Measurements from ENCODE around the gene TBX1. TPM values are rescaled to one million over a fixed set of nuclear protein-coding genes. Genes with fewer than 3 reads are reported as not detected.
A peak's percentile ranks its signal among the peaks of the same experiment; 100 is the strongest.

TBX1 gene
- total and polyA plus RNA-seq, 5 donors: 0.19 to 1.4 (median 0.88) TPM

DNA sequence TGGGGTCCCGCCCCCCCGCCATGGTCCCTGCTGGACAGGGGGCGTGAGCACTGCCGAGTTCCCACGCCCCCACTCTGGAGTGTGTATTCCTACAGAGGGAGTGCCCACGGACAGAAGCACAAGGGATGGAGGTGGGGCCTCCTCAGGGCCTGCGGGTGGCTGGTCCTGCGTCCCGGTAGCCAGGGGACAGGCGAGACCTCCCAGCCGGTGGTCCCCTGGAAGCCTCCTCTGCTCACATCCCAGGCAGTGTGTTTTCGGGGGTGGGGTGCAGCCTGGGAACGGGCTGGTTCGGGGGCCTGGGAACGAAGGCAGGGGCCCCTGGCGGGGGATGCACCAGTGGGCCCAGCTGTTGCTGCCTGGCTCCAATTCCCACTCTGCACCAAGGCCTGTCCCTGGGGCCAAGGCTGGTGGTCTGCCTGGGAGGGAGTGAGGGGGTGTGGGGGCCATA is 21.1 kb upstream of the TBX1 start:
- intact Hi-C loops (cut with DNase I): no loop called here
- ATAC-seq (no peak), DNase-seq (no peak)
- Histone ChIP-seq H3K27ac (ENCODE audit: low read length) (no peak overlapping the region), H3K27me3 (ENCODE audit: control insufficient read depth, insufficient read depth) (no peaks in the 10 kb centered on the region), H3K9me3 (ENCODE audit: control insufficient read depth, low read length) (no peaks in the 10 kb centered on the region), H3K4me3 (ENCODE audit: low read length) (no peak overlapping the region), H3K4me1 (ENCODE audit: control insufficient read depth, insufficient read depth, low read length) (no peaks in the 10 kb centered on the region)
- 64% methylated on average over 16 of the region's 16 CpGs for WGBS

GRCh38 chr22:19739911-19740449 is 20.6 kb upstream of the TBX1 start:
- 95% methylated on average over 7 of the region's 7 CpGs for WGBS
- Histone ChIP-seq H3K27me3 (ENCODE audit: control insufficient read depth, insufficient read depth) (no peaks in the 10 kb centered on the region), H3K27ac (ENCODE audit: low read length) (no peak overlapping the region), H3K4me3 (ENCODE audit: low read length) (no peak overlapping the region), H3K9me3 (ENCODE audit: control insufficient read depth, low read length) (no peaks in the 10 kb centered on the region), H3K4me1 (ENCODE audit: control insufficient read depth, insufficient read depth, low read length) (no peaks in the 10 kb centered on the region)
- intact Hi-C loops (cut with DNase I): no loop called here
- no peak for ATAC-seq
- no peak for DNase-seq

DNA sequence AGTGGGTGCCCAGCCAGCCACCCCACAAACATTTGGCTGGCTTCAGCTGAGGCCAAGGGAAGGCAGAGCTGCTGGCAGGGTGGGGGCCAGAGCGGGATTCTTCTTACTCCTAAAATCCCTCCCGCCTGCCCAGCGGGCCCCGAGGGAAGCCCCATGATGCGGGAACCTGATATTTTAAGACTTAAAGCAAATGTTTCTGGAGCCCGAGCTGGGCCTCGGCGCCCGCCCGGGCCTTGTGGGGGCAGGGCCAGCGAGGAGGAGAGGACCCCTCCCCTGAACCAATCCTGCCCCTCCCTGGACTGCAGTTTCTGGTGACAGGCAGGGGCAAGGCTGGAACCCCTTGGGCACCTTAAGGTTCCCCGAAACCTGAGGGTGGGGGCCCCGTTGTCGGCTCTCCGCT is 20.0 kb upstream of the TBX1 start:
- Histone ChIP-seq H3K27me3 (ENCODE audit: control insufficient read depth, insufficient read depth) (no peaks in the 10 kb centered on the region), H3K27ac (ENCODE audit: low read length) (no peak overlapping the region), H3K9me3 (ENCODE audit: control insufficient read depth, low read length) (no peaks in the 10 kb centered on the region), H3K4me1 (ENCODE audit: control insufficient read depth, insufficient read depth, low read length) (no peaks in the 10 kb centered on the region), H3K4me3 (ENCODE audit: low read length) (no peak overlapping the region)
- intact Hi-C loops (cut with DNase I): no loop called here
- no peak for ATAC-seq
- 86% methylated on average over 15 of the region's 15 CpGs for WGBS
- DNase-seq: no peak

- WGBS: 95% methylated on average over 7 of the region's 7 CpGs
- H3K4me1 ChIP-seq (ENCODE audit: control insufficient read depth, insufficient read depth, low read length): no peaks in the 10 kb centered on the region
- DNase-seq: no peak
- no peak for ATAC-seq
- no peaks in the 10 kb centered on the region for H3K9me3 ChIP-seq (ENCODE audit: control insufficient read depth, low read length)
- intact Hi-C loops (cut with DNase I): no loop called here
- H3K4me3 ChIP-seq (ENCODE audit: low read length): no peak overlapping the region
- H3K27ac ChIP-seq (ENCODE audit: low read length): no peak overlapping the region
- no peaks in the 10 kb centered on the region for H3K27me3 ChIP-seq (ENCODE audit: control insufficient read depth, insufficient read depth)
These were observed 19.5 kb upstream of the TBX1 start for GRCh38 chr22:19741053-19741452.

- Histone ChIP-seq H3K4me1 (ENCODE audit: control insufficient read depth, insufficient read depth, low read length) (no peaks in the 10 kb centered on the region), H3K27ac (ENCODE audit: low read length) (no peak overlapping the region), H3K9me3 (ENCODE audit: control insufficient read depth, low read length) (no peaks in the 10 kb centered on the region), H3K27me3 (ENCODE audit: control insufficient read depth, insufficient read depth) (no peaks in the 10 kb centered on the region), H3K4me3 (ENCODE audit: low read length) (no peak overlapping the region)
- ATAC-seq (no peak), DNase-seq (no peak)
- intact Hi-C loops (cut with DNase I): no loop called here
- 90% methylated on average over 21 of the region's 21 CpGs for WGBS
These were observed 18.2 kb upstream of the TBX1 start for GRCh38 chr22:19742160-19743066.

DNA sequence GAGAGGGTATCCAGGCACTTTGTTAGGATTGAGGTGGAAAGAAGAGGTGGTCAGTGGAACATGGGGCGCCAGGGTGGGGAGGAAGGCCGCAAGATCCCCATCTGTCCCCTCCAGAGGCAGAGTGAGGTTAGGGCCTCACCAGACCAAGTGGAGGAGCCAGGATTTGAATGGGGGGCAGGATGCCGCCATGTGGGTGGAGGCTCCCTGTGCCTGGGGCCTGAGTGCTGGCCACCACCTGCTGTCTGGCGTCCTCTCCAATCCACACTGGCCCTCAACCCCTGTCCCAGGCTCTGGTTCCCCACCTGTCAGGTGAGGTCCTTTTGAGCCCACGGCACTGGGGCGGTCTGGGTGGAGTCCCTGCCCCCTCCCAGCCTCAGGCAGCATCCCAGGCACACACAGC is 17.5 kb upstream of the TBX1 start:
- Histone ChIP-seq H3K4me1 (ENCODE audit: control insufficient read depth, insufficient read depth, low read length) (no peaks in the 10 kb centered on the region), H3K4me3 (ENCODE audit: low read length) (no peak overlapping the region), H3K9me3 (ENCODE audit: control insufficient read depth, low read length) (no peaks in the 10 kb centered on the region), H3K27me3 (ENCODE audit: control insufficient read depth, insufficient read depth) (no peaks in the 10 kb centered on the region), H3K27ac (ENCODE audit: low read length) (no peak overlapping the region)
- WGBS: 95% methylated on average over 6 of the region's 6 CpGs
- intact Hi-C loops (cut with DNase I): no loop called here
- DNase-seq (no peak), ATAC-seq (no peak)

DNA sequence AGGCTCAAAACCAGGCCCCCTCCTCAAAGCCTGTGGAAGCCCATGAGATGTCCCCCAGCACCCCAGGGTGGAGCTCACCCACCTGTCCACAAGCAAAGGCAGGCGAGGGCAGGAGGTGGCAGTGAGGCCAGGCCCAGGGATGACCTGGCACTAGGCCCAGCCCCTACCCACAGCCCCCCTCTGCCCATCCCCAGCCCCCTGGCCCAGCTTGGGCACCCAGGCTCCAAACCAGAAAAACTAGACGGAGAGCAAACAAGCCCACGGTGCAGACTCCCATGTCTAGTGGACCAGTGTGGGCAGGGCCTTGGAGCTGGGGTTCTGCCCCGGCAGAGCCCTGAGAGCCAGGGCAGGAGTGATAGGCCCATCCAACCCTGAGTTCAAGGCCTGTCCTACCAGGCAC is 16.9 kb upstream of the TBX1 start:
- WGBS: 91% methylated on average over 4 of the region's 4 CpGs

GRCh38 chr22:19744350-19745006 is 16.1 kb upstream of the TBX1 start:
- H3K27ac ChIP-seq (ENCODE audit: low read length): no peak overlapping the region
- intact Hi-C loops (cut with DNase I): no loop called here
- no peak overlapping the region for H3K4me3 ChIP-seq (ENCODE audit: low read length)
- H3K27me3 ChIP-seq (ENCODE audit: control insufficient read depth, insufficient read depth): no peaks in the 10 kb centered on the region
- ATAC-seq (peak in 1 of 2 donors; percentile 24), DNase-seq (no peak)
- 84% methylated on average over 13 of the region's 13 CpGs for WGBS
- H3K9me3 ChIP-seq (ENCODE audit: control insufficient read depth, low read length): no peaks in the 10 kb centered on the region
- no peaks in the 10 kb centered on the region for H3K4me1 ChIP-seq (ENCODE audit: control insufficient read depth, insufficient read depth, low read length)

More for the DNA sequence above, 16.9 kb upstream of the TBX1 start:
- Histone ChIP-seq H3K9me3 (ENCODE audit: control insufficient read depth, low read length) (no peaks in the 10 kb centered on the region), H3K4me3 (ENCODE audit: low read length) (no peak overlapping the region), H3K4me1 (ENCODE audit: control insufficient read depth, insufficient read depth, low read length) (no peaks in the 10 kb centered on the region), H3K27me3 (ENCODE audit: control insufficient read depth, insufficient read depth) (no peaks in the 10 kb centered on the region), H3K27ac (ENCODE audit: low read length) (no peak overlapping the region)
- no peak for ATAC-seq
- no peak for DNase-seq
- intact Hi-C loops (cut with DNase I): no loop called here

- H3K9me3 ChIP-seq (ENCODE audit: control insufficient read depth, low read length): no peaks in the 10 kb centered on the region
- H3K4me1 ChIP-seq (ENCODE audit: control insufficient read depth, insufficient read depth, low read length): no peaks in the 10 kb centered on the region
- ATAC-seq: peak; percentile 87 to 88
- intact Hi-C loops (cut with DNase I): no loop called here
- peak; percentile 70 to 91 (median 91) for DNase-seq
- H3K4me3 ChIP-seq (ENCODE audit: low read length): no peak overlapping the region
- 49% methylated on average over 24 of the region's 24 CpGs for WGBS
- no peaks in the 10 kb centered on the region for H3K27me3 ChIP-seq (ENCODE audit: control insufficient read depth, insufficient read depth)
- peak overlapping the region; percentile 24 for H3K27ac ChIP-seq (ENCODE audit: low read length)
These were observed 15.2 kb upstream of the TBX1 start for GRCh38 chr22:19745155-19746101.

- Histone ChIP-seq H3K4me1 (ENCODE audit: control insufficient read depth, insufficient read depth, low read length) (no peaks in the 10 kb centered on the region), H3K27ac (ENCODE audit: low read length) (no peak overlapping the region), H3K27me3 (ENCODE audit: control insufficient read depth, insufficient read depth) (no peaks in the 10 kb centered on the region), H3K9me3 (ENCODE audit: control insufficient read depth, low read length) (no peaks in the 10 kb centered on the region), H3K4me3 (ENCODE audit: low read length) (no peak overlapping the region)
- no peak for ATAC-seq
- 86% methylated on average over 13 of the region's 13 CpGs for WGBS
- no peak for DNase-seq
- intact Hi-C loops (cut with DNase I): no loop called here
These were observed 13.9 kb upstream of the TBX1 start for GRCh38 chr22:19746726-19747125.
